ENCODE measurements around the gene MEF2C.

DNA sequence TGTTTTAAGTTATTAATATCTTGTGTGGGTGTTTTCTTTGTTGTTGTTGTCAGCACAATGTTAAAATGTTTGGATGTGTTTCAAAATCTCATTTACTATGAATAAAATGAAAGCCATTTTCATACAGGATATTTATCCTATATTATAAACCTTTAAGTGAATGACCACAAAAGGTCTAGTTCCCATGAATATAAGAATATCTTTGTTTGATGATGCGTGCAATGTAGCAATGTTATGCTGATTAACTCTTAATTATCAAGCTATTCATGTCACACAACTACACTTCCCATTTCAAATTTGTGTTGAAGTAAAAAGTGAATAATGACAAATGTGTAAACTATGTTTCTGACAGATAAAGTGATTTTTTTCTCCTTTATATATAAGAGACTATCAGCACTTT is 59.8 kb downstream of the MEF2C start:
- TF ChIP-seq, protein P1, sequence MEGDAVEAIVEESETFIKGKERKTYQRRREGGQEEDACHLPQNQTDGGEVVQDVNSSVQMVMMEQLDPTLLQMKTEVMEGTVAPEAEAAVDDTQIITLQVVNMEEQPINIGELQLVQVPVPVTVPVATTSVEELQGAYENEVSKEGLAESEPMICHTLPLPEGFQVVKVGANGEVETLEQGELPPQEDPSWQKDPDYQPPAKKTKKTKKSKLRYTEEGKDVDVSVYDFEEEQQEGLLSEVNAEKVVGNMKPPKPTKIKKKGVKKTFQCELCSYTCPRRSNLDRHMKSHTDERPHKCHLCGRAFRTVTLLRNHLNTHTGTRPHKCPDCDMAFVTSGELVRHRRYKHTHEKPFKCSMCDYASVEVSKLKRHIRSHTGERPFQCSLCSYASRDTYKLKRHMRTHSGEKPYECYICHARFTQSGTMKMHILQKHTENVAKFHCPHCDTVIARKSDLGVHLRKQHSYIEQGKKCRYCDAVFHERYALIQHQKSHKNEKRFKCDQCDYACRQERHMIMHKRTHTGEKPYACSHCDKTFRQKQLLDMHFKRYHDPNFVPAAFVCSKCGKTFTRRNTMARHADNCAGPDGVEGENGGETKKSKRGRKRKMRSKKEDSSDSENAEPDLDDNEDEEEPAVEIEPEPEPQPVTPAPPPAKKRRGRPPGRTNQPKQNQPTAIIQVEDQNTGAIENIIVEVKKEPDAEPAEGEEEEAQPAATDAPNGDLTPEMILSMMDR (IDR thresholded peaks at IDR 0.05), result no peak
- TF ChIP-seq MXD4 (CRISPR knock-in tag; IDR thresholded peaks at IDR 0.05; ENCODE audit: borderline replicate concordance) (no peak), ZNF423 (CRISPR knock-in tag; IDR thresholded peaks at IDR 0.05) (no peak), RELA (CRISPR knock-in tag; IDR thresholded peaks at IDR 0.05; ENCODE audit: borderline replicate concordance) (no peak)
- TF ChIP-seq, protein P2, sequence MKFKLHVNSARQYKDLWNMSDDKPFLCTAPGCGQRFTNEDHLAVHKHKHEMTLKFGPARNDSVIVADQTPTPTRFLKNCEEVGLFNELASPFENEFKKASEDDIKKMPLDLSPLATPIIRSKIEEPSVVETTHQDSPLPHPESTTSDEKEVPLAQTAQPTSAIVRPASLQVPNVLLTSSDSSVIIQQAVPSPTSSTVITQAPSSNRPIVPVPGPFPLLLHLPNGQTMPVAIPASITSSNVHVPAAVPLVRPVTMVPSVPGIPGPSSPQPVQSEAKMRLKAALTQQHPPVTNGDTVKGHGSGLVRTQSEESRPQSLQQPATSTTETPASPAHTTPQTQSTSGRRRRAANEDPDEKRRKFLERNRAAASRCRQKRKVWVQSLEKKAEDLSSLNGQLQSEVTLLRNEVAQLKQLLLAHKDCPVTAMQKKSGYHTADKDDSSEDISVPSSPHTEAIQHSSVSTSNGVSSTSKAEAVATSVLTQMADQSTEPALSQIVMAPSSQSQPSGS (CRISPR knock-in tag; IDR thresholded peaks at IDR 0.05; ENCODE audit: borderline replicate concordance, low read depth), result no peak
